OCI-LY7 (cell line): Measurements from ENCODE around the gene GSG1L.

Experiments
- CTCF ChIP-seq: fragments of 200-600 bp; sonication (generic); conservative IDR thresholded peaks from 2 replicates; pipeline ENCODE4 v1.5.1; 2014; ENCODE audit warnings: mild to moderate bottlenecking, antibody characterized with exemption, low read length, moderate library complexity, mixed read lengths
- EZH2phosphoT487 ChIP-seq: fragments of 200-600 bp; sonication (generic); IDR thresholded peaks from 2 replicates; pipeline ENCODE4 v1.6.1; 2018; ENCODE audit warnings: low read depth, borderline replicate concordance, mild to moderate bottlenecking, mixed run types, antibody characterized with exemption, low read length, moderate library complexity, mixed read lengths

GRCh38 chr16:28082624-28083023 lies 19.1 kb upstream of the GSG1L start:
- TF ChIP-seq CTCF (no peak), EZH2phosphoT487 (no peak)
